Measurements from ENCODE around the gene TSC22D2.

The TSC22D2 gene

DNA sequence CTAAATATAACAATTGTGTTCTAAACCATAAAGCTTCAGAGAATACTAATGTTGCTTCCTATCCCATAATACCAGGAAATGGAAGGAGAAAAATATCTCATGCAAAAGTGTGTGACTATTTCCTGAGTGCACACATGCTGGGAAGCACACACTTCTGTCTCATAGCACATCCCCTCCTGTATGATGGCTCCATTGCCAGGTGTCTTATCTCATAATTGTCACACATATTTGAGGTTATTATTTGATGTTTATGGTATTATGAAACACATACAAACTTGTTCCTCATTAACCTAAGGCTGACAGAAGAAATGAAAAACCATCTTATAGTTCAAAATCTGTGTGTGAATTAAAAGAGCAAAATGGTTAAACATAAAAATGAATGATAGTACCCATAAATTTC is 72.8 kb downstream of the TSC22D2 start:
- no peak for DNase-seq (ENCODE audit: low read depth)
- TF ChIP-seq, protein P1, sequence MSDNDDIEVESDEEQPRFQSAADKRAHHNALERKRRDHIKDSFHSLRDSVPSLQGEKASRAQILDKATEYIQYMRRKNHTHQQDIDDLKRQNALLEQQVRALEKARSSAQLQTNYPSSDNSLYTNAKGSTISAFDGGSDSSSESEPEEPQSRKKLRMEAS (IDR thresholded peaks at IDR 0.05; ENCODE audit: low read depth, low read length): no peak
- TF ChIP-seq, protein P2, sequence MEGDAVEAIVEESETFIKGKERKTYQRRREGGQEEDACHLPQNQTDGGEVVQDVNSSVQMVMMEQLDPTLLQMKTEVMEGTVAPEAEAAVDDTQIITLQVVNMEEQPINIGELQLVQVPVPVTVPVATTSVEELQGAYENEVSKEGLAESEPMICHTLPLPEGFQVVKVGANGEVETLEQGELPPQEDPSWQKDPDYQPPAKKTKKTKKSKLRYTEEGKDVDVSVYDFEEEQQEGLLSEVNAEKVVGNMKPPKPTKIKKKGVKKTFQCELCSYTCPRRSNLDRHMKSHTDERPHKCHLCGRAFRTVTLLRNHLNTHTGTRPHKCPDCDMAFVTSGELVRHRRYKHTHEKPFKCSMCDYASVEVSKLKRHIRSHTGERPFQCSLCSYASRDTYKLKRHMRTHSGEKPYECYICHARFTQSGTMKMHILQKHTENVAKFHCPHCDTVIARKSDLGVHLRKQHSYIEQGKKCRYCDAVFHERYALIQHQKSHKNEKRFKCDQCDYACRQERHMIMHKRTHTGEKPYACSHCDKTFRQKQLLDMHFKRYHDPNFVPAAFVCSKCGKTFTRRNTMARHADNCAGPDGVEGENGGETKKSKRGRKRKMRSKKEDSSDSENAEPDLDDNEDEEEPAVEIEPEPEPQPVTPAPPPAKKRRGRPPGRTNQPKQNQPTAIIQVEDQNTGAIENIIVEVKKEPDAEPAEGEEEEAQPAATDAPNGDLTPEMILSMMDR (IDR thresholded peaks at IDR 0.05; ENCODE audit: low read depth, low read length): no peak
- TF ChIP-seq POLR2A (IDR thresholded peaks at IDR 0.05; ENCODE audit: extremely low read depth, insufficient read length) (no peak), MYC (IDR thresholded peaks at IDR 0.05; ENCODE audit: low read depth, low read length) (no peak)
- no peak overlapping the region for H3K4me3 ChIP-seq (ENCODE audit: low read depth, low read length)

DNA sequence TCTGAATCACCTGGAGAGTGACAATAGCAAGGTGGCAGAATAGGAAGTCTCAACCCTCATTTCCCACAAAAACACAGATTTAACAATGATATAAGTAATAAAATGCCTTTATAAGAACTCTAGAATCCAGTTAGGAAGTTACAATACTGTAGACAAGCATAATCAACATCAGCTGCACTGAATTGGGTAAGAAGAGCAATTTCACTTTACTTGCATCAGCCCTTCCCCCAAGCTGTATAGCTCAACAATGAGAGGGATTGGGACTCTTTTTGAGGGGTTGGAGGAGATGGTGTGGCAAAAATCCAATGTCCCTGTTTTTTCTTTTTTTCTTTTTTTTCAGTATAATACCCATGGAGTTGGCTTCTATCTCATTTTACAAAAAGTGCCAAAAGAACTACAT is 75.1 kb downstream of the TSC22D2 start:
- H3K4me3 ChIP-seq (ENCODE audit: low read depth, low read length): no peak overlapping the region
- TF ChIP-seq POLR2A (IDR thresholded peaks at IDR 0.05; ENCODE audit: extremely low read depth, insufficient read length) (no peak), MYC (IDR thresholded peaks at IDR 0.05; ENCODE audit: low read depth, low read length) (no peak)
- TF ChIP-seq, protein P1 (IDR thresholded peaks at IDR 0.05; ENCODE audit: low read depth, low read length): no peak
- TF ChIP-seq, protein P2 (IDR thresholded peaks at IDR 0.05; ENCODE audit: low read depth, low read length): no peak
- DNase-seq (ENCODE audit: low read depth): no peak

DNA sequence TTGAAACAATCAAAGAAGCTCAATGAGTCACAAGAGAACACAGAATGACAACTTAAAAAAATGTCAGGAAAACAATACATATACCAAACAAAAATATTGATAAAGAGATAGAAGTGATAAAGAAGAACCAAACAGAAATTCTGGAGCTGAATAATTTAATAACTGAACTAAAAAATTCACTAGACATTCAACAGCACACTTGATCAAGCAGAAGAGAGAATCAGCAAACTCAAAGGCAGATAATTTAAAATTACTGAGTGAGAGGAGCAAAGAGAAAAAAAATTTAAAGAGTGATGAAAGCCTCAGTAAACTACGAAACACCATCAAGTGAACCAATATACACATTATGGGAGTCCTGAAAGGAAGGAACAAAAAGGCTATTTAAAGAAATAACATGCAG is 76.3 kb downstream of the TSC22D2 start:
- no peak overlapping the region for H3K4me3 ChIP-seq (ENCODE audit: low read depth, low read length)
- no peak for TF ChIP-seq MYC (IDR thresholded peaks at IDR 0.05; ENCODE audit: low read depth, low read length)
- TF ChIP-seq POLR2A (IDR thresholded peaks at IDR 0.05; ENCODE audit: extremely low read depth, insufficient read length): no peak
- TF ChIP-seq, protein P1 (IDR thresholded peaks at IDR 0.05; ENCODE audit: low read depth, low read length): no peak
- TF ChIP-seq, protein P2 (IDR thresholded peaks at IDR 0.05; ENCODE audit: low read depth, low read length): no peak
- no peak for DNase-seq (ENCODE audit: low read depth)

DNA sequence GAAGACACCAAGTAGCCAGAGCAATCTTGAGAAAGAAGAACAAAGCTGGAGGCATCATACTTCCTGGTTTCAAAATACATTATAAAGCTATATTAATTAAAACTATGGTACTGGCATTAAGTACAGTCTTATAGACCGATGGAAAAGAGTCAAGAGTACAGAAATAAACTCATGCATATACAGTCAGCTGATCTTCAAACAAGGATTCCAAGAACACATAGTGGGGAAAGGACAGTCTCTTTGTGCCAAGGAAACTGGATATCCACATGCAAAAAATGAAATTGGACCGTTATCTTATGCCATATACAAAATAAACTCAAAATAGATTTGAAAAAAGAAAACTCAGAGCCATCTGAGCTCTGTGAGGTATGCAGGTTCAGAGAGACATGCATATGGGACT is 80.8 kb downstream of the TSC22D2 start:
- TF ChIP-seq MYC (IDR thresholded peaks at IDR 0.05; ENCODE audit: low read depth, low read length) (no peak), POLR2A (IDR thresholded peaks at IDR 0.05; ENCODE audit: extremely low read depth, insufficient read length) (no peak)
- TF ChIP-seq, protein P2 (IDR thresholded peaks at IDR 0.05; ENCODE audit: low read depth, low read length): no peak
- TF ChIP-seq, protein P1 (IDR thresholded peaks at IDR 0.05; ENCODE audit: low read depth, low read length): no peak
- no peak for DNase-seq (ENCODE audit: low read depth)
- no peak overlapping the region for H3K4me3 ChIP-seq (ENCODE audit: low read depth, low read length)

DNA sequence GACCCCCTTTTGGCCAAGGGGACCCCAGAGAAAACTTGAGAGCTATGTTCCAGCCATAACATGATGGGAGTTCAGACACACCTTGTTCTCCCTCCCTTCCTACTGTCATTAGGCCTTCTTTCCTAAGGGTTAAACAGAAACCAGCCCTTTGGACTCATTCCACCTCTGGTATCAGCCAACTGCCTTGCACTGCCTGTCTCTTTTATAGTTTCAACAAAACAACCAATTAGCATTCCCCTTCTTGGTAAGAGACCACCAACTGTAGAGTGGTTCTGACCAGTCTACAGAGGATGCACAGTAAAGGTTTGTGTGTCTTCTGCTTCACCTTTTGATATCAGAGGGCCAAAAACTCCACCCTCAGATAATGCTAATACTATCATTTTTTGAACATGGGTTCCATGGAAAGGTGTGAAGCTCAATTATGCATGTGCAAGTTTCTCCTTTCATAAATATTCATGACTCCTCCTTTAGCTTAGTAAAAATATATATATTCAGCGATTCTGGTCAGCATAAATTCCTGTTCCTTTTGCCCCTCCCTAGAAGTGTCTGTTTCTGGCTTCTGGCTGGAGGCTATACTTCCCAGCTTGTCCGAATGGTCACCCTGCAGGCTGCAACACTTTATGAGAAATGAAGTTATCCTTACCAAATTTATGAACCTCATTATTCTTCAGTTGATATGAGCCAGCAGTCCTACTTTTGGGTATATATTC is 82.3 kb downstream of the TSC22D2 start:
- H3K4me3 ChIP-seq (ENCODE audit: low read depth, low read length): no peak overlapping the region
- DNase-seq (ENCODE audit: low read depth): no peak
- TF ChIP-seq, protein P2 (IDR thresholded peaks at IDR 0.05; ENCODE audit: low read depth, low read length): no peak
- no peak for TF ChIP-seq POLR2A (IDR thresholded peaks at IDR 0.05; ENCODE audit: extremely low read depth, insufficient read length)
- TF ChIP-seq, protein P1 (IDR thresholded peaks at IDR 0.05; ENCODE audit: low read depth, low read length): no peak
- no peak for TF ChIP-seq MYC (IDR thresholded peaks at IDR 0.05; ENCODE audit: low read depth, low read length)

Measured in NB4 (cell line).